SJSA1 (cell line): ENCODE results near the gene MVB12B. TPM values are rescaled to one million over a fixed set of nuclear protein-coding genes. Genes with fewer than 3 reads are reported as not detected.

Experiments used
- DNase-seq, 2 experiments: peaks; one replicate each; pipeline ENCODE4 v3.0.0-alpha.2; 2015 to 2020; ENCODE audit warnings: low spot score in 2 of 2, low read depth in 1 of 2
- H3K27ac ChIP-seq: fragments of 250-450 bp; sonication (Bioruptor Pico); 2 replicates; pipeline ENCODE4 v1.5.1; 2020; ENCODE audit warnings: mild to moderate bottlenecking, moderate library complexity
- H3K27me3 ChIP-seq: fragments of 250-450 bp; sonication (Bioruptor Pico); replicated peaks from 2 replicates; pipeline ENCODE4 v1.5.1; 2020; ENCODE audit warnings: mild to moderate bottlenecking, moderate library complexity
- H3K36me3 ChIP-seq: fragments of 250-450 bp; sonication (Bioruptor Pico); 2 replicates; pipeline ENCODE4 v1.5.1; 2020; ENCODE audit warnings: mild to moderate bottlenecking
- H3K4me1 ChIP-seq: fragments of 250-450 bp; sonication (Bioruptor Pico); replicated peaks from 2 replicates; pipeline ENCODE4 v1.6.1; 2021; ENCODE audit warnings: mild to moderate bottlenecking
- H3K4me3 ChIP-seq: fragments of 250-450 bp; sonication (Bioruptor Pico); 2 replicates; pipeline ENCODE4 v1.5.1; 2020; ENCODE audit warnings: mild to moderate bottlenecking
- H3K9me3 ChIP-seq: fragments of 250-450 bp; sonication (Bioruptor Pico); replicated peaks from 2 replicates; pipeline ENCODE4 v1.5.1; 2020; ENCODE audit warnings: mild to moderate bottlenecking
- total RNA-seq: library from RNA; depleted of rRNA; stranded (reverse); fragments of >200 nt; shearing (Covaris generic); gene quantifications from 2 replicates; pipeline ENCODE4 v1.2.3, GENCODE V29; 2014

Gene MVB12B
- total RNA-seq, 1 experiment from 2014 or later = 7.8 TPM

DNA sequence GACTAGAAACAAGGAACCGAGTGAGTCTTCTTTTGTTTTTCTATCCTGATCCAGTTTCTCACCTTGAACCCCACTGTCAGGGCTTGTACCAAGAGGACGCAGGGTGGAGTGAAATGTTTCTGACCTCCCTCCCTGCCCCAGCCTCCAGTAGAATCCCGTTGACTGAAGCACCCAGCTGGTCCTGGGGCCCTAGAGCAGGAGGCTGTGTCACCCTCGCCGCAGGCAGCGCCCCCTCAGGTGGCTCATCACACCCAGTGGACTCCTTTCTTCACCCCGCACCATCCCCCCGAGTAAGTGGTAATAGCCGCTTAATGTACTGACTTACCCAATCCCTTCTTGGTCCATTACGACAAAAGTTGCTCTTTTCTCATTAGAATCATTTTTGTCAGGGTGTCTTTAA is 53.8 kb downstream of the MVB12B start:
- H3K9me3 ChIP-seq = no peaks in the 10 kb centered on the region
- H3K27me3 ChIP-seq = 0 out of 2 replicates have a peak, but pooled peaks cover 3% of the 10 kb centered on the region
- H3K4me3 ChIP-seq = no peak overlapping the region
- peak in 1 of 2 experiments; percentile 16 for DNase-seq
- H3K27ac ChIP-seq = no peak overlapping the region
- H3K36me3 ChIP-seq = no peaks in the 10 kb centered on the region
- H3K4me1 ChIP-seq = peaks cover 29% of the 10 kb centered on the region

DNA sequence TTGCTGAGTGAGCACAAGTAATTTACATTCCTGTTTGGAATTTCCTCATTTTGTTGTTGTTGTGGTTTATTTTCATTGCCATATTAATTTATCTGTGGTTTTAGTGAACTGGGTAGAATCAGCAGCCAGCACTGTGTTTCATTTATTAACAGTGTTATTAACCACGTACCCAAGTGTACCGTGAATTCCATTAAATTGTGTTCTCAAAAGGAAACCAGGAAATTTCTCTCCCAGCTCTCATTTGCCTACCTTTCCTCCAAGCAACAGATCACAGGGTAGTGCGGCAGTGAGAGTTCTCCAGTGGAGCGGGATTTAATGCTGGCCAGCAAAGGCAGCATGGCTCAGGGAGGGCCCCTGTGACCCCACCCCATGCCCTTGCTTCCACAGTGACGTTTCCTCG is 54.6 kb downstream of the MVB12B start:
- no peak overlapping the region for H3K27ac ChIP-seq
- no peak overlapping the region for H3K4me3 ChIP-seq
- no peaks in the 10 kb centered on the region for H3K9me3 ChIP-seq
- H3K27me3 ChIP-seq = no peaks in the 10 kb centered on the region
- H3K4me1 ChIP-seq = peaks cover 21% of the 10 kb centered on the region
- DNase-seq = peak in 1 of 2 experiments; percentile 10
- no peaks in the 10 kb centered on the region for H3K36me3 ChIP-seq

DNA sequence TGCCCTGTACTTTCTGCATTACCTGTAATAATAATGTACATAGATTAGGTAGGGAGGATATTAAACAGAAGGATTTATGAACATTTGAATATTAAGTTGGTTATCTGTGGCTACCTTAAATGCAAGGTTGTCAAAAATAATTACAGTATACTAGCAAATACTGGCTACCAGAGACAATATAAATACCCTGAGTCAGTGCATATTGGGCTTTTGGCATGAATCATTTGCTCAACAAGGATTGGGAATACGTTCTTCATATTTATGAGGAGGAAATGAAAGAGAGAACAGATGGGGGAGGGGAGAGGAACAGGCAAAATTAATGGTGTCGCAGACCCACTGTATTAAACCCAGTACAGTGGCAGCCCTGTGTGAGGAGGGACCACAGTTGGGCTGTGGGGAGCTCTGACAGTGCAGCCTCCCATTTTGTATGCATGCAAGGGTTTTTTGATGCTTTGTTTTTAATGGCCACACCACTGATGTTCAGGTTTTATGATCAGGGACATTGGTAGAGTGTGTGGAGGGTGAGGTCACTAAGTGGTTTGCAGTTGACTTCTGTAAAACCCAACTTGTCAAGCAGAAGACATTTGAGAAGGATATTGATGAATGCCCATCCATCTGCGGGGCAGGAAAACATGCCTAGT is 56.9 kb downstream of the MVB12B start:
- Histone ChIP-seq H3K9me3 (no peaks in the 10 kb centered on the region), H3K27ac (no peak overlapping the region)

DNA sequence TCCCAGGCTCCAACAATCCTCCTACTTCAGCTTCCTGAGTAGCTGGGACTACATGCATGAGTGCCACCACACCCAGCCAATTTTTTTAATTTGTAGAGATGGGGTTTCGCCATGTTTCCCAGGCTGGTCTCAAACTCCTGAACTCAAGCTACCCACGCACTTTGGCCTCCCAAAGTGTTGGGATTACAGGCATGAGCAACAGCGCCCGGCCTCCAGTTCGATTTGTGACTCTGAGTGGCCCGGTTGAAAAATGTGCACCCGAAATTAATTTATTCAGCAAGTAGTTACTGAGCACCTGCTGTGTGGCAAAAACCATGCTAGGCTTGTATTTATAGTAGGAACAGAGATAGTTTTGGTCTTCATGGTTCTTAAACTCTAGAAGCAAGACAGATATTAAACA is 58.3 kb downstream of the MVB12B start:
- peak in 1 of 2 experiments; percentile 15 for DNase-seq
- peaks cover 11% of the 10 kb centered on the region for H3K4me1 ChIP-seq

More for the DNA sequence above, 56.9 kb downstream of the MVB12B start:
- peaks cover 8% of the 10 kb centered on the region for H3K4me1 ChIP-seq
- peaks cover 10% of the 10 kb centered on the region for H3K36me3 ChIP-seq
- H3K27me3 ChIP-seq = no peaks in the 10 kb centered on the region
- H3K4me3 ChIP-seq = no peak overlapping the region
- DNase-seq = peak in 1 of 2 experiments; percentile 5

DNA sequence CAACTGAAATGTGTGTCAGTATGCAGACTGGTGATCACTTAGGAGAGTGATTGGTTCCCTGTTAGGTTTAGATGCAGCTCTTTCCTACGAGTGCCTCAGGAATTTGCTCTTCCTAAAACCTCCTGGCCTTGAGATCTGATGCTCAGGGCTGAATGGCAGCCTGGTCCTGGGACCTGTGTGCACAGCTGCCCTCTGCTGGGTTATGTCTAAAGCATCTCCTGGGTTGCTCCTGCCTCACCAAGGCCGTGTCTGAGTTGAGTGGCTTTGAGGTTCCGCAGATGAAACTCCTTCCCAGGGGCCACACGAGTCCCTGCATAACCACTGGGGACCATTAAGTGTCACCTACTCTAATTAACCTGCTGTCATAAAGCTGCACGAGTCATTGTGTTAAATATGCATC is 59.5 kb downstream of the MVB12B start:
- H3K27me3 ChIP-seq = no peaks in the 10 kb centered on the region
- no peaks in the 10 kb centered on the region for H3K9me3 ChIP-seq
- H3K4me3 ChIP-seq = no peak overlapping the region
- no peak for DNase-seq
- H3K36me3 ChIP-seq = peaks cover 19% of the 10 kb centered on the region
- no peak overlapping the region for H3K27ac ChIP-seq
- H3K4me1 ChIP-seq = peaks cover 19% of the 10 kb centered on the region

More for the DNA sequence above, 58.3 kb downstream of the MVB12B start:
- no peaks in the 10 kb centered on the region for H3K9me3 ChIP-seq
- H3K4me3 ChIP-seq = no peak overlapping the region
- H3K27ac ChIP-seq = no peak overlapping the region
- no peaks in the 10 kb centered on the region for H3K27me3 ChIP-seq
- H3K36me3 ChIP-seq = peaks cover 18% of the 10 kb centered on the region

DNA sequence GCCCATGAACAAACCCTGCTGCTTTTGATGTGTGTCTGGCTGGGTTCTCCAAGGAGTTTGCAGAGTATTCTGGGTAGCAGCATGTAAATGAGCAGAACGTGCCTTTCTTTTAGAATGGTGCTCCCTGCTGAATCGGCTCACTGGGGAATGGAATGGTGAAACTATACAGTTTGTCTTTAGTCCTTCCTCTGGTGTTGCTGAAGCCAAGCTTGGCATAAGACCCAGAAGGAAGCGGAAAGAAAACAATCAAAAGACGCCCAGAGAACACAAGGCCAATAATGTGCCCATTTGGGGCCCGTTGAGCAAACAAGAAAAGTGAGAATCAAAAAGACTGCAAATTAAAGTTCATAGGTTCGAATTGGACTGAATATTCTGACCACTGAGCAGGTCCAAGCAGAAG is 60.1 kb downstream of the MVB12B start:
- no peak for DNase-seq
- Histone ChIP-seq H3K9me3 (no peaks in the 10 kb centered on the region), H3K27ac (no peak overlapping the region), H3K4me3 (no peak overlapping the region), H3K27me3 (no peaks in the 10 kb centered on the region), H3K36me3 (peaks cover 19% of the 10 kb centered on the region), H3K4me1 (peaks cover 25% of the 10 kb centered on the region)

DNA sequence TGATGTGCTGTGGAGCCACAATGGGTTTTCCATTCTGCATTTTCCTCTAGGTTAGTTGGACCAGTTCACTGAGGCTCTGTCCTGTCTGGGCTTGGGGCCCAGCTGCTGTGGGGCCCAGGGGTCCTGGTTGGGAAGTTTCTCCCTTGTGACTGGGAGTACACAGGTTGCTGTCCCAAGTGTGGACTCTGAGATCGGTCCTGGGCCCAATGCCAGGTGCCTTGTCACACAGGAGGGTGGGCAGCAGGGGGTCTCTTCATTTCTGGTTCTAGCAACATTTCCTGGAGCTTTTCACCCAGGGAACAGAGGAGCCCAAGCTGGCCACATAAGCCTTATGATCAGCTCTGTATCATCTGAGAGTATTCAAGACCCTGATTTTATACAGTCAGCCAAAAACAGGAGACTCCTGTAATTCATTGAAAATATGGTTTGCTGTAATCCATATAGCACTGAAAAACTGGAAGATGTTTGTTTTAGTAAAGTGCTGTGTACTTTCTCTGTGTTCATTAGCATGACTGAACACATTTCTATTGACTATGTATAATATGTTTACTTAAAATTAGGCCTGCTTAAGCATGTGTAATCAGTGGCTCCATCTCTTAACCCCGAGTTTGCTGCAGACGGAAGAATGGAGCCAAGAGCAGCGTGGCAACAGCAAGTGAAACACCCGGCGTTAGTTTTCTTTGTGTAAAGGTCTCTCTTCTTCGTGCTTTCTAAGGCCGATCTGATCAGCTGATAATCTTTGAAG is 62.5 kb downstream of the MVB12B start:
- H3K4me3 ChIP-seq = no peak overlapping the region
- H3K27ac ChIP-seq = no peak overlapping the region
- H3K27me3 ChIP-seq = no peaks in the 10 kb centered on the region
- H3K9me3 ChIP-seq = no peaks in the 10 kb centered on the region
- H3K4me1 ChIP-seq = peaks cover 48% of the 10 kb centered on the region
- DNase-seq = no peak
- H3K36me3 ChIP-seq = peaks cover 34% of the 10 kb centered on the region

DNA sequence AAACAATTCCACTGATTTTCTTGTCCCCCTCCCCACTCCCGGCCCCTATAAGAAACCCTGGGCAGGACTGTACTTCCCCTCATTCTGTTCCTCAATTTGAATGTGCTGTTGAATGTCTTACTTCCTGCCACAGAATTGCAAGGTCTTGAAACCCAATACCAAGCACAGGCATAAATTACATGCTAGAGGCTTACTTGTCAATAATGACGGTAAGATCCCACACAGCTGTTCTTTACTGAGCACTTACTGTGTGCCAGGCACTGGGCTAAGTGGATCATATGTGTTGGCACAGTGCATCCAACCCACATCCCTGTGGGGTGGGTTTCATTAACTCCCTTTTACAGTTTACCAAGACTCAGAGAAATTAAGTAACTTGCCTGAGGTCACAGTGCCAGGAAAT is 63.4 kb downstream of the MVB12B start:
- Histone ChIP-seq H3K36me3 (peaks cover 35% of the 10 kb centered on the region), H3K4me3 (no peak overlapping the region), H3K4me1 (peaks cover 57% of the 10 kb centered on the region), H3K27me3 (no peaks in the 10 kb centered on the region), H3K9me3 (no peaks in the 10 kb centered on the region), H3K27ac (no peak overlapping the region; the same call in 1 of the 2 replicates)
- DNase-seq = no peak

DNA sequence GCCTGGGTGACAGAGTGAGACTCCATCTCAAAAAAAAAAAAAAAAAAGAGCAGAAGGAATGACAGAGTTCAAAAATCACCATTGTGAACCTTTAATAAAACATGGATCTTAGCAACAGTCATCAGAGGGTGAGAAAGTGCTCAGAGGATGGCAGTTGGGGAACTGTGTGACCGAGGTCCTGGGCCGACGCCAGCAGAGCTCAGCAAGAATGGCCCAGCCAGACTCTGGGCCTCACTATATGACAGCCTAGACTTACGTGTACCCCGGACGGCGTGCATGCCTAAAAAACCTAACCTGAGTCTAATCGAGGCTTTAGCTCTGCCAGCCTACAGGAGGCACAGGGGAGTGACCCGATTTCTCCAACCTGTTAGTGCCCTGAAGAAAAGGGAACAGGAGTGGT is 64.3 kb downstream of the MVB12B start:
- H3K4me3 ChIP-seq = no peak overlapping the region

DNA sequence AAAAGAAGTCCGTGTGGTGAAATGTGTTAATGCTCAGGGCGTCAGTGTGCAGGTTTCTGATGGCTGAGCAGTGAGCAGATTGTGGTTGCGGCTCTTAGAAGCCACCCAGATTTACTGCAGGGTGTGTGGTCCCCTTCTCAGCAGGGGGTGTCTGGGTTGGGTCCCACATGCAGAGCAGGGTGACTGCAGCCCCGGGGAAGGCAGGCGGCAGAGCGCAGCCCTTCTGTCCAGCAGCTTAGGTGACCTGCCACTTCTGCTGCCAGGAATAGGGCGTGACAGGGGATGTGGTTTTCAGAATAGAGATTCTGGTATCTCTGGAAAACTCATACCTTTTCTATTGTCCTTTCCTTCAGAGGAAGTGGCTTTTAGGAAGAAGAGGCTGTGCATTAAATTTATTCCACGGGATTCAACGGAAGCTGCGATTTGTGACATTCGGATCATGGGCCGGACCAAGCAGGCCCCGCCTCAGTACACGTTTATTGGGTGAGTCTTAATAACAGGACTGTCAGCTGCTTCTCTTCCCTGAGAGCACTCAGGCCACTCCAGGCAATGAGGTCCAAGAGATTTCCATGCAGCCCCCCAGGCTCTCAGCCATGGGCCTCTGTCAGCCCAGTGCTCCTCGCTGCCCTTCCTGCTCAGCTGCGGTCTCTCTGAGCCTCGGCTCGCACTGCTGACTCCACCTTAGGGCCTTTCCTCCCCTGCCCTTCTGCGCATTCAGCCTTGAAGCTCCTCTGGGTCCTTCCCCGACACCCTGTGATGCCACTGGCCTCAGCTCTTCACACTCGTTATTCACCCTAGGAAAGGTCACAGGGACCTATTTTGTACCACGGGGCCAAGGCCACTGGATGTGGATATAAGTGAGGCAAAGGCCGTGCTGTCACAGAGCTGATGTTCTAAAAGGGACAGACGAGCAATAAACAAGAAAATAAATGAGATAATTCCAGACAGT is 65.4 kb downstream of the MVB12B start:
- peak; percentile 91 to 93 for DNase-seq
- Histone ChIP-seq H3K9me3 (no peaks in the 10 kb centered on the region), H3K27me3 (no peaks in the 10 kb centered on the region), H3K4me1 (peaks cover 63% of the 10 kb centered on the region), H3K4me3 (no peak overlapping the region), H3K36me3 (peaks cover 29% of the 10 kb centered on the region), H3K27ac (peak overlapping the region; percentile 50)

More for the DNA sequence above, 64.3 kb downstream of the MVB12B start:
- no peaks in the 10 kb centered on the region for H3K9me3 ChIP-seq
- peak in 1 of 2 experiments; percentile 30 for DNase-seq
- H3K27me3 ChIP-seq = no peaks in the 10 kb centered on the region
- peak overlapping the region; percentile 54 for H3K27ac ChIP-seq
- peaks cover 63% of the 10 kb centered on the region for H3K4me1 ChIP-seq
- H3K36me3 ChIP-seq = peaks cover 35% of the 10 kb centered on the region

DNA sequence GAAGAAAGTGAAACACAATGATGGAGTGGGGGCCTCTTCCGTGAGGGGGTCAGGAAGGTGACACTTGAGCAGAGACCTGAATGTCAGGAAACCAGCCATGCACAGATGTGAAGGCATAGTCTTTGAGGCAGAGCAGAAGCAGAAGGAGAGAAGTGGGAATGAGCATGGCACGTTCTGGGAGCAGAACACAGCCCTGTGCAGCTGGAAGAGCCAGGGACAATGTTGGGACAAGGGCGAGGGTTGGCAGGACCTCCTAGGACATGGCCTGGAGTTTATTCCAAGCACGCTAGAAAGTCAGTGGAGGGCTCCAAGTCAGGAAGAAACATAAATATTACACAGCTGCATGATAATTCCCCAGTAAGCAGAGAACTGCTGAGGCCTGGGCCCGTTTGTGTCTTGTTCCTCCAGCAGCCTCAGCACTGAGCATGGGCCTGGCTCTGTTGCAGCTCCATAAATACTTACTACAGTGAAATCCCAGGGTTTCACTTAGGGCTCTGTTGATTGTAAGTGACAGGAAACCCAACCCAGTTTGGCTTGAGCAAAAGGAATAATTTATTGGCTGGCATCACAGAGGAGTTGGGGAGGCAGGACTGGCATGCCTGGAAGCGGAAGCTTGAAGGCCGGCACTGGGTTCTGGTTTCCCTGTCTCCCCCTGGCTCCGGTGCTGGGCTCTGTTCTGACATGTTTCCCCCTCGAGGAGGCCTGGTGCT is 66.2 kb downstream of the MVB12B start:
- DNase-seq = no peak
- Histone ChIP-seq H3K9me3 (no peaks in the 10 kb centered on the region), H3K4me3 (no peak overlapping the region), H3K4me1 (peaks cover 63% of the 10 kb centered on the region), H3K36me3 (peaks cover 29% of the 10 kb centered on the region), H3K27ac (peak overlapping the region; percentile 50), H3K27me3 (no peaks in the 10 kb centered on the region)

DNA sequence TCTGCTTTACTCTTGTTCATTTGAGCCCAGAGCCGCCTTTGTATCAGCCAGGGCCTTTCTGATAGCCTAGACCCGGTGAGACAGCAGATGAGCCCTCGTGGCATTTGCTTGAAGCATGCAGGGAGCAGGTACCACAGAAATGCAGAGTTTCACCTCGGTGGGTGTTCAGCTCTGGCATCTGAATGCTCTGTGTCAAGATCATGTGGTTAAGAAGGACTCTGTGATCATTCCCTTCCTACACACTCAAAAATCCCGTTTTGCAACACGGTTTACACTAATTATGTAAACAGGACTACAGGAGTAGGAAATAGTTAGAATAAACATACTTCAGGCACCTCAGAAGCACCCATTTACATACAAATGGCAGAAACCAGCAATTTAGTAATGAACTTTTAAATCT is 67.2 kb downstream of the MVB12B start:
- Histone ChIP-seq H3K9me3 (no peaks in the 10 kb centered on the region), H3K4me3 (no peak overlapping the region), H3K36me3 (peaks cover 26% of the 10 kb centered on the region), H3K27ac (no peak overlapping the region), H3K27me3 (no peaks in the 10 kb centered on the region), H3K4me1 (peaks cover 63% of the 10 kb centered on the region)
- peak in 1 of 2 experiments; percentile 25 for DNase-seq

DNA sequence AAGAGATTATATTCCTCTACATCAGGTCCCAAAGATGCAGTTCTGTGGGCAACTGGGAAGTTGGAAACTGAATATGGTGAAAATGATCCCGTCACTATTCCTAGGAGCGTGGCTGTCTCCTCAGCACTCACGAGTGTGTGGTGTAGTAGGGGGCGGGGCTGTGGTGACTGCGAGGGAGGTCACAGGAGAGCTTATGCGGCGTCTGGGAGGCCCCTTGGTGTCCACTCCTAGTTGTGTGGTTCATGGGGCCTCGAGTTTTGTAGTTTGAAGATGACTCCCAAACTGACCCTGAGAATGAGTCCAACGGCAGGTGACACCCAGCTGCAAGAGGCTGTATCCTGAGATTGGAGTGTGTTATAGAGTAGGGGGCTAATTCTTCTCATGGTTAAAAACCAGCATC is 68.2 kb downstream of the MVB12B start:
- H3K9me3 ChIP-seq = no peaks in the 10 kb centered on the region
- H3K27ac ChIP-seq = no peak overlapping the region
- H3K4me1 ChIP-seq = peaks cover 56% of the 10 kb centered on the region
- peaks cover 26% of the 10 kb centered on the region for H3K36me3 ChIP-seq
- H3K27me3 ChIP-seq = no peaks in the 10 kb centered on the region
- DNase-seq = no peak
- no peak overlapping the region for H3K4me3 ChIP-seq
